Measurements from ENCODE around the gene SCN5A.

SCN5A gene

GRCh38 chr3:38519000-38519399 lies 130.5 kb downstream of the SCN5A start:
- Mint-ChIP-seq H3K36me3 (ENCODE audit: low read depth) (peaks cover 34% of the 10 kb centered on the region), H3K9me3 (no peaks in the 10 kb centered on the region), H3K4me1 (peaks cover 11% of the 10 kb centered on the region), H3K4me3 (no peak overlapping the region), H3K27ac (no peak overlapping the region), H3K27me3 (ENCODE audit: low read depth) (no peaks in the 10 kb centered on the region)
- TF ChIP-seq, protein P1, sequence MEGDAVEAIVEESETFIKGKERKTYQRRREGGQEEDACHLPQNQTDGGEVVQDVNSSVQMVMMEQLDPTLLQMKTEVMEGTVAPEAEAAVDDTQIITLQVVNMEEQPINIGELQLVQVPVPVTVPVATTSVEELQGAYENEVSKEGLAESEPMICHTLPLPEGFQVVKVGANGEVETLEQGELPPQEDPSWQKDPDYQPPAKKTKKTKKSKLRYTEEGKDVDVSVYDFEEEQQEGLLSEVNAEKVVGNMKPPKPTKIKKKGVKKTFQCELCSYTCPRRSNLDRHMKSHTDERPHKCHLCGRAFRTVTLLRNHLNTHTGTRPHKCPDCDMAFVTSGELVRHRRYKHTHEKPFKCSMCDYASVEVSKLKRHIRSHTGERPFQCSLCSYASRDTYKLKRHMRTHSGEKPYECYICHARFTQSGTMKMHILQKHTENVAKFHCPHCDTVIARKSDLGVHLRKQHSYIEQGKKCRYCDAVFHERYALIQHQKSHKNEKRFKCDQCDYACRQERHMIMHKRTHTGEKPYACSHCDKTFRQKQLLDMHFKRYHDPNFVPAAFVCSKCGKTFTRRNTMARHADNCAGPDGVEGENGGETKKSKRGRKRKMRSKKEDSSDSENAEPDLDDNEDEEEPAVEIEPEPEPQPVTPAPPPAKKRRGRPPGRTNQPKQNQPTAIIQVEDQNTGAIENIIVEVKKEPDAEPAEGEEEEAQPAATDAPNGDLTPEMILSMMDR (IDR thresholded peaks at IDR 0.05; ENCODE audit: unreplicated experiment in 3 of 3): no peak

DNA sequence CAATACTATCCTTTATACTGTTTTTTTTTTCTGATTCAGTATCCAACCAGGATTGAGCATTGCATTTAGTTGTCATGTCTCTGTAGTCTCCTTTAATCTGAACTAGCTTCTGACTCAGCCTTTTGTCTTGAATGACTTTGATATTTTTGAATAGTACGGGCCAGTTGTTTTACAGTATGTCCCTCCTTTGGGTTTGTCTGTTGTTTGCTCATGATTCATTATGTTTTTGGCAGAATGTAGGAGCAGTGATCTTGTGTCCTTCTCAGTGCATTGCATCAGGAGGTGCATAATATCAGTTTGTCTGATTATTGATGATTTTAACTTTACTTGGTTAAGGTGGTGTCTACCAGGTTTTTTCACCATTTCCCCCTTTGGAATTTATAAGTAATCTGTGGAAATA lies 132.8 kb downstream of the SCN5A start:
- Mint-ChIP-seq H3K4me3 (no peak overlapping the region), H3K27me3 (ENCODE audit: low read depth) (no peaks in the 10 kb centered on the region), H3K4me1 (peaks cover 11% of the 10 kb centered on the region), H3K9me3 (no peaks in the 10 kb centered on the region), H3K27ac (no peak overlapping the region), H3K36me3 (ENCODE audit: low read depth) (peaks cover 29% of the 10 kb centered on the region)
- TF ChIP-seq, protein P1 (IDR thresholded peaks at IDR 0.05; ENCODE audit: unreplicated experiment in 3 of 3): no peak

- H3K27me3 Mint-ChIP-seq (ENCODE audit: low read depth): no peaks in the 10 kb centered on the region
Observed at GRCh38 chr3:38515367-38515766, 134.1 kb downstream of the SCN5A start.

GRCh38 chr3:38511546-38511945 lies 137.9 kb downstream of the SCN5A start:
- Mint-ChIP-seq H3K9me3 (no peaks in the 10 kb centered on the region), H3K27me3 (ENCODE audit: low read depth) (no peaks in the 10 kb centered on the region), H3K36me3 (ENCODE audit: low read depth) (peaks cover 37% of the 10 kb centered on the region), H3K4me1 (no peaks in the 10 kb centered on the region), H3K27ac (no peak overlapping the region), H3K4me3 (no peak overlapping the region)
- TF ChIP-seq, protein P1 (IDR thresholded peaks at IDR 0.05; ENCODE audit: unreplicated experiment in 3 of 3): no peak

More at GRCh38 chr3:38515367-38515766, 134.1 kb downstream of the SCN5A start:
- H3K27ac Mint-ChIP-seq: no peak overlapping the region
- H3K4me1 Mint-ChIP-seq: peaks cover 9% of the 10 kb centered on the region
- no peak overlapping the region for H3K4me3 Mint-ChIP-seq
- TF ChIP-seq, protein P1 (IDR thresholded peaks at IDR 0.05; ENCODE audit: unreplicated experiment in 3 of 3): no peak
- peaks cover 30% of the 10 kb centered on the region for H3K36me3 Mint-ChIP-seq (ENCODE audit: low read depth)
- H3K9me3 Mint-ChIP-seq: no peaks in the 10 kb centered on the region

DNA sequence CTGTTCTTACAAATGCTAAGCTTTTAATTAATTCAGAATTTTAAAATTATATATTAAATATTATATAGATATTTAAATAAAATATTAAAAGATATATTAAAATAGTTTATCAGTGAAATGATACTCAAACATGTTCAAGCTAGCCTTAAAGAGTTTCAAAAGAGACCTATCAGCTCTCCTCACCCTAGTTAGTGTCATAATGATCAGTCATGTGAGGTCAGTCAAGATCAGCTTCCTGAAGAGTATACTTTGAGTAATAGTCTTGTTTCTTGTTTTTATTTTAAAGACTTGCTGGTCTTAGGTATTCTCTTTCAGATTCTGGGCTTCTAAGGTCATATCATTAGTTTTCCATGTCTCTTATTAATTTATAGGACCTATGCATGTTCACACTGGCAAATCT lies 138.9 kb downstream of the SCN5A start:
- Mint-ChIP-seq H3K9me3 (no peaks in the 10 kb centered on the region), H3K4me3 (no peak overlapping the region), H3K27ac (no peak overlapping the region), H3K27me3 (ENCODE audit: low read depth) (no peaks in the 10 kb centered on the region), H3K4me1 (no peaks in the 10 kb centered on the region), H3K36me3 (ENCODE audit: low read depth) (peaks cover 38% of the 10 kb centered on the region)
- TF ChIP-seq, protein P1 (IDR thresholded peaks at IDR 0.05; ENCODE audit: unreplicated experiment in 3 of 3): no peak

GRCh38 chr3:38509732-38510131 lies 139.8 kb downstream of the SCN5A start:
- Mint-ChIP-seq H3K4me3 (no peak overlapping the region), H3K9me3 (no peaks in the 10 kb centered on the region), H3K27ac (no peak overlapping the region), H3K4me1 (no peaks in the 10 kb centered on the region), H3K36me3 (ENCODE audit: low read depth) (peaks cover 35% of the 10 kb centered on the region), H3K27me3 (ENCODE audit: low read depth) (no peaks in the 10 kb centered on the region)
- TF ChIP-seq, protein P1 (IDR thresholded peaks at IDR 0.05; ENCODE audit: unreplicated experiment in 3 of 3): no peak

All from nephron (organoid).